HEK293 (cell line): ENCODE data around the gene INKA1.
A peak's percentile ranks its signal among the peaks of the same experiment; 100 is the strongest.

Source experiments
- CTCF ChIA-PET: fragments of 350-600 bp; formaldehyde crosslinking; extraction: SDS; loops from one replicate; lab custom pipeline; 2021; ENCODE audit warnings: antibody characterized with exemption; lab: Yijun Ruan, JAX
- POLR2A ChIA-PET: fragments of 300-600 bp; formaldehyde crosslinking; extraction: SDS; loops from one replicate; lab custom pipeline; 2020; ENCODE audit warnings: antibody characterized with exemption, inconsistent platforms; lab: Yijun Ruan, JAX
- H3K27ac ChIP-seq: fragments of 200-500 bp; sonication (Bioruptor generic); 2 replicates; pipeline ENCODE4 v1.5.1; 2014; ENCODE audit warnings: low read depth, low read length, control low read depth, inconsistent platforms; ENCODE audit errors: extremely low read depth
- H3K36me3 ChIP-seq, 2 experiments: fragments of 200-500 bp in 1 of 2; sonication (Bioruptor generic) in 1 of 2; 1 replicate in 1 of 2; 2 replicates in 1 of 2; pipeline ENCODE4 v1.5.1; 2014 to 2017; ENCODE audit warnings: inconsistent platforms in 2 of 2, low read length in 2 of 2; ENCODE audit not compliant: control insufficient read depth in 2 of 2, insufficient read depth in 1 of 2
- H3K4me1 ChIP-seq: fragments of 200-500 bp; sonication (Bioruptor generic); 2 replicates; pipeline ENCODE4 v1.5.1; 2014; ENCODE audit warnings: mild to moderate bottlenecking, low read length, inconsistent platforms; ENCODE audit not compliant: control insufficient read depth, insufficient read depth
- H3K4me3 ChIP-seq: 2 replicates; pipeline ENCODE4 v1.5.1; 2011; ENCODE audit warnings: low read depth, mild to moderate bottlenecking, control low read depth, low read length, moderate library complexity
- H3K9me3 ChIP-seq: fragments of 200-500 bp; sonication (Bioruptor generic); 2 replicates; pipeline ENCODE4 v1.5.1; 2014; ENCODE audit warnings: low read depth, low read length, inconsistent platforms; ENCODE audit not compliant: control insufficient read depth, insufficient read depth
- BCL11B ChIP-seq: fragments of 450-650 bp; formaldehyde crosslinking; IDR thresholded peaks from 2 replicates; pipeline ENCODE4 v1.5.1; 2016; ENCODE audit warnings: low read depth, missing biosample characterization, missing genetic modification characterization
- EGR2 ChIP-seq: fragments of 450-650 bp; formaldehyde crosslinking; IDR thresholded peaks from 2 replicates; pipeline ENCODE4 v1.5.1; 2016; ENCODE audit warnings: low read depth, missing biosample characterization, missing genetic modification characterization
- GLIS2 ChIP-seq: fragments of 450-650 bp; formaldehyde crosslinking; IDR thresholded peaks from 2 replicates; pipeline ENCODE4 v1.5.1; 2016; ENCODE audit warnings: missing biosample characterization, missing genetic modification characterization
- KLF1 ChIP-seq: fragments of 450-650 bp; formaldehyde crosslinking; IDR thresholded peaks from 2 replicates; pipeline ENCODE4 v1.5.1; 2016; ENCODE audit warnings: missing biosample characterization, missing genetic modification characterization
- PRDM1 ChIP-seq: fragments of 450-650 bp; formaldehyde crosslinking; IDR thresholded peaks from 2 replicates; pipeline ENCODE4; 2016; ENCODE audit warnings: missing biosample characterization, missing genetic modification characterization
- PRDM2 ChIP-seq: fragments of 450-650 bp; formaldehyde crosslinking; IDR thresholded peaks from 2 replicates; pipeline ENCODE4 v1.5.1; 2016; ENCODE audit warnings: missing biosample characterization, missing genetic modification characterization, borderline replicate concordance
- REST ChIP-seq: fragments of 450-650 bp; formaldehyde crosslinking; IDR thresholded peaks from 2 replicates; pipeline ENCODE4 v1.5.1; 2016; ENCODE audit warnings: missing biosample characterization, missing genetic modification characterization
- ZBTB17 ChIP-seq: fragments of 450-650 bp; formaldehyde crosslinking; IDR thresholded peaks from 2 replicates; pipeline ENCODE4 v1.5.1; 2016; ENCODE audit warnings: missing biosample characterization, missing genetic modification characterization
- ZBTB20 ChIP-seq: fragments of 450-650 bp; formaldehyde crosslinking; IDR thresholded peaks from 2 replicates; pipeline ENCODE4 v1.5.1; 2016; ENCODE audit warnings: missing biosample characterization, missing genetic modification characterization
- ZBTB26 ChIP-seq: fragments of 450-650 bp; formaldehyde crosslinking; optimal IDR thresholded peaks from 2 replicates; pipeline ENCODE3; 2016; ENCODE audit warnings: missing biosample characterization, mild to moderate bottlenecking, missing genetic modification characterization
- ZNF121 ChIP-seq: fragments of 450-650 bp; formaldehyde crosslinking; IDR thresholded peaks from 2 replicates; pipeline ENCODE4 v1.5.1; 2016; ENCODE audit warnings: missing biosample characterization, missing genetic modification characterization
- ZNF157 ChIP-seq: fragments of 450-650 bp; formaldehyde crosslinking; IDR thresholded peaks from 2 replicates; pipeline ENCODE4 v1.5.1; 2016; ENCODE audit warnings: missing biosample characterization, missing genetic modification characterization
- ZNF16 ChIP-seq: fragments of 450-650 bp; formaldehyde crosslinking; IDR thresholded peaks from 2 replicates; pipeline ENCODE4 v1.5.1; 2016; ENCODE audit warnings: low read depth, missing biosample characterization, missing genetic modification characterization
- ZNF202 ChIP-seq: fragments of 450-650 bp; formaldehyde crosslinking; IDR thresholded peaks from 2 replicates; pipeline ENCODE4 v1.5.1; 2016; ENCODE audit warnings: missing biosample characterization, missing genetic modification characterization, borderline replicate concordance
- ZNF211 ChIP-seq: fragments of 450-650 bp; formaldehyde crosslinking; IDR thresholded peaks from 2 replicates; pipeline ENCODE4 v1.5.1; 2016; ENCODE audit warnings: low read depth, missing biosample characterization, missing genetic modification characterization
- ZNF311 ChIP-seq: fragments of 450-650 bp; formaldehyde crosslinking; IDR thresholded peaks from 2 replicates; pipeline ENCODE4 v1.5.1; 2017; ENCODE audit warnings: missing biosample characterization, missing genetic modification characterization, borderline replicate concordance
- ZNF335 ChIP-seq: fragments of 450-650 bp; formaldehyde crosslinking; conservative IDR thresholded peaks from 2 replicates; pipeline ENCODE4 v1.5.1; 2016; ENCODE audit warnings: missing biosample characterization, missing genetic modification characterization
- ZNF394 ChIP-seq: fragments of 450-650 bp; formaldehyde crosslinking; IDR thresholded peaks from 2 replicates; pipeline ENCODE4 v1.5.1; 2016; ENCODE audit warnings: missing biosample characterization, missing genetic modification characterization, mild to moderate bottlenecking, moderate library complexity, borderline replicate concordance
- ZNF596 ChIP-seq: fragments of 450-650 bp; IDR thresholded peaks from 2 replicates; pipeline ENCODE4 v1.5.0; 2018; ENCODE audit warnings: missing biosample characterization, mild to moderate bottlenecking, missing genetic modification characterization, moderate library complexity
- ZNF600 ChIP-seq: fragments of 450-650 bp; formaldehyde crosslinking; IDR thresholded peaks from 2 replicates; pipeline ENCODE4 v1.5.1; 2016; ENCODE audit warnings: missing biosample characterization, missing genetic modification characterization
- ZNF660 ChIP-seq: fragments of 450-650 bp; IDR thresholded peaks from 2 replicates; pipeline ENCODE4 v1.5.1; 2018; ENCODE audit warnings: missing biosample characterization, mild to moderate bottlenecking, missing genetic modification characterization
- ZNF777 ChIP-seq: fragments of 450-650 bp; formaldehyde crosslinking; IDR thresholded peaks from 2 replicates; pipeline ENCODE4 v1.5.1; 2017; ENCODE audit warnings: missing biosample characterization, missing genetic modification characterization, borderline replicate concordance
- ZNF785 ChIP-seq: fragments of 450-650 bp; formaldehyde crosslinking; IDR thresholded peaks from 2 replicates; pipeline ENCODE4 v1.5.1; 2016; ENCODE audit warnings: missing biosample characterization, missing genetic modification characterization
- TF ChIP-seq, protein P1 (sequence below): fragments of 450-650 bp; formaldehyde crosslinking; IDR thresholded peaks from 2 replicates; pipeline ENCODE4 v1.5.1; 2017; ENCODE audit warnings: missing biosample characterization, missing genetic modification characterization

Gene INKA1

DNA sequence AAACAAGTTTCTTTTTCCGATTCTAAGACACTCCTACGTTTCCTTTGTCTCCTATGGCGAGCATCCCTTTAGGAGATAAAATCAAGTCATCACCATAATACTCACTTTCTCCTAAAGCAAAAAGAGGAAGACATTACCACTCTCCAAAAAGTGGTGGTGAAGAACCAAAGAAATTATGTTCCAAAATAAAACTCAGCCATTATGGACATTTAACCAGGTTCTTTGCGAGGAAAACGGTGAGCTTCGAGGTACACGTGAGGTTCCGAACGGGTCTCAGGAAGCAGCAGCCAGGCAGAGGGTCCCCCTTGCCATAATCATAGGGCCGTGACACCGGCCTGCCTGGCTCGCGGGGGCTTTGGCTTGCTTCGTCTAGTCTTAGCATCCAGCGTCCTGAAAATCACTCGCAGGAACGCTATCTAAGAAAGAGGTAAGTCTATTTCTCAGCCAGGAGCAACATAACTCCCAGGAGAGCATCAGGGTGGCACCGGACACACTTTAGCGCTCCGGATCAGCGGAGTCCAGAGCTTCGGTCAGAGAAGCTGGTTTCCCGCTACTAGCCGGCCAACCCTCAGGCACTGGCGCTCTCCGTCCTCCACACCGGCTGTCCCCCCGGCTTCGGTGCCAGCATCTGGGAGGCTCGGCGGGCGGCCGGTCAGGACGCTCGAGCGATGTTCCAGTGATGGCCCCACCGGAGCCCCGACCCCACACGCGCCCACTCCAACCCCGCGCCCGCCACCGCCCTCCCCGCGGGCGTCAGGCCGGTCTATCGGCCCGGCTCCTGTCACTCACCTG, 17.3 kb upstream of the INKA1 start:
- Histone ChIP-seq H3K27ac (peak overlapping the region; percentile 64), H3K4me3 (peak overlapping the region; percentile 86), H3K4me1 (no peaks in the 10 kb centered on the region), H3K9me3 (no peaks in the 10 kb centered on the region), H3K36me3 (peaks cover 0 to 32% of the 10 kb centered on the region in 2 experiments; a peak in 2 of 3 replicates)
- POLR2A ChIA-PET, result interaction anchor here (0.6 to 1.6 kb wide), 11 partner anchors 8 to 154 kb away, joined by 3 to 6 read pairs (median 3); partner anchors contain the start of genes CDHR4, GMPPB, INKA1 and RBM6
- CTCF ChIA-PET, result interaction anchor here (1.0 kb wide), 1 partner anchor 17 kb away, joined by 5 read pairs; the partner anchor contains the start of gene INKA1
- peak; percentile 39; the same call in 1 of the 2 replicates for TF ChIP-seq ZNF785
- no peak for TF ChIP-seq PRDM2
- TF ChIP-seq ZNF157, result no peak
- no peak for TF ChIP-seq ZNF121 (tag by site-specific recombination)
- TF ChIP-seq ZNF335, result 0 out of 2 replicates have a peak, but pooled peaks have one; percentile 12
- no peak for TF ChIP-seq PRDM1 (tag by site-specific recombination)
- TF ChIP-seq ZNF660 (tag by site-specific recombination), result 0 out of 2 replicates have a peak, but pooled peaks have one; percentile 44
- TF ChIP-seq, protein P1, sequence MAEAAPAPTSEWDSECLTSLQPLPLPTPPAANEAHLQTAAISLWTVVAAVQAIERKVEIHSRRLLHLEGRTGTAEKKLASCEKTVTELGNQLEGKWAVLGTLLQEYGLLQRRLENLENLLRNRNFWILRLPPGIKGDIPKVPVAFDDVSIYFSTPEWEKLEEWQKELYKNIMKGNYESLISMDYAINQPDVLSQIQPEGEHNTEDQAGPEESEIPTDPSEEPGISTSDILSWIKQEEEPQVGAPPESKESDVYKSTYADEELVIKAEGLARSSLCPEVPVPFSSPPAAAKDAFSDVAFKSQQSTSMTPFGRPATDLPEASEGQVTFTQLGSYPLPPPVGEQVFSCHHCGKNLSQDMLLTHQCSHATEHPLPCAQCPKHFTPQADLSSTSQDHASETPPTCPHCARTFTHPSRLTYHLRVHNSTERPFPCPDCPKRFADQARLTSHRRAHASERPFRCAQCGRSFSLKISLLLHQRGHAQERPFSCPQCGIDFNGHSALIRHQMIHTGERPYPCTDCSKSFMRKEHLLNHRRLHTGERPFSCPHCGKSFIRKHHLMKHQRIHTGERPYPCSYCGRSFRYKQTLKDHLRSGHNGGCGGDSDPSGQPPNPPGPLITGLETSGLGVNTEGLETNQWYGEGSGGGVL (tag by site-specific recombination), result peak; percentile 31
- TF ChIP-seq EGR2 (tag by site-specific recombination), result peak; percentile 64; the same call in 1 of the 2 replicates
- peak; percentile 80 for TF ChIP-seq ZNF600 (tag by site-specific recombination)
- TF ChIP-seq GLIS2, result peak; percentile 67
- TF ChIP-seq ZBTB20 (tag by site-specific recombination), result peak; percentile 19; the same call in 1 of the 2 replicates
- TF ChIP-seq ZNF394, result peak; percentile 28; the same call in 1 of the 2 replicates
- TF ChIP-seq BCL11B (tag by site-specific recombination), result 0 out of 2 replicates have a peak, but pooled peaks have one; percentile 45
- TF ChIP-seq ZNF202 (tag by site-specific recombination), result no peak
- TF ChIP-seq ZBTB17 (tag by site-specific recombination), result peak; percentile 41
- TF ChIP-seq ZNF16 (tag by site-specific recombination), result no peak
- TF ChIP-seq ZNF311, result no peak
- TF ChIP-seq ZBTB26 (tag by site-specific recombination), result peak; percentile 39
- no peak for TF ChIP-seq ZNF211 (tag by site-specific recombination)
- TF ChIP-seq REST, result peak; percentile 51
- no peak for TF ChIP-seq ZNF777 (tag by site-specific recombination)
- TF ChIP-seq ZNF596 (tag by site-specific recombination), result no peak
- TF ChIP-seq KLF1 (tag by site-specific recombination), result peak; percentile 17; the same call in 1 of the 2 replicates
